Peyer's patch (tissue), 4 donors: ENCODE results near the gene ARID1B. TPM values are rescaled to one million over a fixed set of nuclear protein-coding genes. Genes with fewer than 3 reads are reported as not detected.

Experiments used
- DNase-seq, 3 donors: peaks; one replicate each; pipeline ENCODE4 v3.0.0-alpha.2; 2017 to 2019
- H3K27ac ChIP-seq, 4 donors: fragments of 200-600 bp; sonication (generic); one replicate each; pipeline ENCODE4 v1.5.1; 2016 to 2019
- H3K27me3 ChIP-seq, 2 donors: fragments of 200-600 bp; sonication (generic); one replicate each; pipeline ENCODE4 v1.5.1; 2019
- H3K36me3 ChIP-seq, 3 donors: fragments of 200-600 bp; sonication (generic); one replicate each; pipeline ENCODE4 v1.5.1; 2016 to 2019
- H3K4me1 ChIP-seq, 4 donors: fragments of 200-600 bp; sonication (generic); one replicate each; pipeline ENCODE4 v1.5.1; 2016 to 2019
- H3K4me3 ChIP-seq, 4 donors: fragments of 200-600 bp; sonication (generic); 1 replicate in 3 of 4; 2 replicates in 1 of 4; pipeline ENCODE4 v1.5.1; 2016 to 2019; ENCODE audit warnings: mild to moderate bottlenecking in 1 of 4
- H3K9me3 ChIP-seq, 4 donors: fragments of 200-600 bp; sonication (generic); one replicate each; pipeline ENCODE4 v1.5.1; 2016 to 2019; ENCODE audit warnings: mild to moderate bottlenecking in 1 of 4
- CTCF ChIP-seq, 6 experiments: fragments of 450-650 bp in 4 of 6; fragments of 200-600 bp in 2 of 6; sonication (generic) in 1 of 6; IDR thresholded peaks; one replicate each; pipeline ENCODE4 v1.5.1; 2017 to 2019; ENCODE audit warnings: antibody characterized with exemption in 6 of 6, mild to moderate bottlenecking in 3 of 6, moderate library complexity in 1 of 6
- POLR2A ChIP-seq, 2 donors: fragments of 450-650 bp; IDR thresholded peaks; one replicate each; pipeline ENCODE4 v1.5.1; 2017; ENCODE audit warnings: antibody characterized with exemption in 2 of 2, mild to moderate bottlenecking in 2 of 2, moderate library complexity in 2 of 2
- total RNA-seq, 4 donors: library from RNA; depleted of rRNA; stranded (reverse); fragments of >200 nt; gene quantifications; one replicate each; pipeline ENCODE4 v1.1.0, GENCODE V29; 2016

ARID1B gene
- total RNA-seq, 4 donors from 2014 or later, result 117 to 174 (median 149) TPM

- H3K9me3 ChIP-seq, result no peaks in the 10 kb centered on the region
- no peak overlapping the region for H3K4me3 ChIP-seq
- H3K4me1 ChIP-seq, result peaks cover 0 to 13% (median 0%) of the 10 kb centered on the region in 4 donors
- no peak overlapping the region for H3K27ac ChIP-seq
- no peaks in the 10 kb centered on the region for H3K27me3 ChIP-seq
- peak in 1 of 3 donors; percentile 9 for DNase-seq
- no peaks in the 10 kb centered on the region for H3K36me3 ChIP-seq
- TF ChIP-seq POLR2A (IDR thresholded peaks at IDR 0.05) (no peak), CTCF (IDR thresholded peaks at IDR 0.05) (no peak)
These were observed 468.3 kb downstream of the ARID1B start for GRCh38 chr6:157245436-157245835.

GRCh38 chr6:157246048-157246630 lies 469.0 kb downstream of the ARID1B start:
- Histone ChIP-seq H3K27ac (no peak overlapping the region), H3K4me1 (peaks cover 0 to 7% (median 0%) of the 10 kb centered on the region in 4 donors)
- peak in 1 of 3 donors; percentile 43 for DNase-seq

GRCh38 chr6:157246771-157247484 lies 469.8 kb downstream of the ARID1B start:
- H3K27me3 ChIP-seq, result no peaks in the 10 kb centered on the region
- no peak overlapping the region for H3K4me3 ChIP-seq
- peak in 1 of 3 donors; percentile 28 for DNase-seq
- H3K36me3 ChIP-seq, result no peaks in the 10 kb centered on the region
- H3K9me3 ChIP-seq, result no peaks in the 10 kb centered on the region
- TF ChIP-seq POLR2A (IDR thresholded peaks at IDR 0.05) (no peak), CTCF (IDR thresholded peaks at IDR 0.05) (no peak)
- no peaks in the 10 kb centered on the region for H3K4me1 ChIP-seq
- no peak overlapping the region for H3K27ac ChIP-seq

More at GRCh38 chr6:157246048-157246630, 469.0 kb downstream of the ARID1B start:
- Histone ChIP-seq H3K4me3 (no peak overlapping the region), H3K9me3 (no peaks in the 10 kb centered on the region), H3K27me3 (no peaks in the 10 kb centered on the region), H3K36me3 (no peaks in the 10 kb centered on the region)
- TF ChIP-seq POLR2A (IDR thresholded peaks at IDR 0.05) (no peak), CTCF (IDR thresholded peaks at IDR 0.05) (no peak)

DNA sequence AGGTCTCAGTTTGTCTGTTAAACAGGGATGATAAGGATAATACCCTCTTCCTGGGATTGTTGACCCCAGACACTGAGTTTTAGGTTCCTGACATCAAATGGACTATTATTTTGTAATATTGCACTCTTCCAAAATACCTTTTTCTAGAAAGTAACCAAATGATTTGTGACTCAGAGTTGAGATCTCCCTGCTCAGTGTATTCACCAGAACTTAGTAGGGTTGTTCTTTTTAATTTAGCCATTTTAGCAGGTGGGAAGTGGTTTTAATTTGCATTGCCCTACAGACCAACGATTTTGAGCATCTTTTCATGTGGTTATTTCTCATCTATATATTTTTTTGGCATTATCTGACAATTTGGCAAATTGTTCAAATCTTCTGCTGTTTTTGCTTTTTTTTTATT lies 471.1 kb downstream of the ARID1B start:
- H3K4me3 ChIP-seq, result no peak overlapping the region
- H3K27ac ChIP-seq, result no peak overlapping the region
- H3K36me3 ChIP-seq, result no peaks in the 10 kb centered on the region
- H3K9me3 ChIP-seq, result no peaks in the 10 kb centered on the region
- no peak for TF ChIP-seq POLR2A (IDR thresholded peaks at IDR 0.05)
- TF ChIP-seq CTCF (IDR thresholded peaks at IDR 0.05), result no peak
- H3K4me1 ChIP-seq, result no peaks in the 10 kb centered on the region
- no peaks in the 10 kb centered on the region for H3K27me3 ChIP-seq
- no peak for DNase-seq

GRCh38 chr6:157249826-157250225 lies 472.6 kb downstream of the ARID1B start:
- Histone ChIP-seq H3K27me3 (no peaks in the 10 kb centered on the region), H3K27ac (no peak overlapping the region), H3K36me3 (no peaks in the 10 kb centered on the region), H3K9me3 (no peaks in the 10 kb centered on the region), H3K4me3 (no peak overlapping the region), H3K4me1 (no peaks in the 10 kb centered on the region)
- TF ChIP-seq CTCF (IDR thresholded peaks at IDR 0.05) (no peak), POLR2A (IDR thresholded peaks at IDR 0.05) (no peak)
- peak in 1 of 3 donors; percentile 7 for DNase-seq
